TTC549 (cell line): Measurements from ENCODE around the gene RFX2.
A peak's percentile ranks its signal among the peaks of the same experiment; 100 is the strongest.
"Not testable (repeated sequence)": the region's sequence is repeated elsewhere in the genome, so short reads cannot be mapped to it uniquely, and the experiment has no call there.

Experiments
- FAIRE-seq: peaks from 2 replicates; lab custom pipeline; 2012; peaks lifted over from hg19 to GRCh38; lab: Jason Lieb, UNC

RFX2 gene

GRCh38 chr19:5990289-5990797, 120.0 kb downstream of the RFX2 start:
- FAIRE-seq, result no peak

GRCh38 chr19:5989388-5990074, 120.8 kb downstream of the RFX2 start:
- no peak for FAIRE-seq

- peak; percentile 51 for FAIRE-seq
These were observed 121.5 kb downstream of the RFX2 start for GRCh38 chr19:5988517-5989387.

GRCh38 chr19:5987077-5987818, 123.1 kb downstream of the RFX2 start:
- peak; percentile 56 for FAIRE-seq

GRCh38 chr19:5985837-5986236, 124.5 kb downstream of the RFX2 start:
- FAIRE-seq, result not testable (repeated sequence)

- no peak for FAIRE-seq
These were observed 125.1 kb downstream of the RFX2 start for GRCh38 chr19:5985098-5985783.

GRCh38 chr19:5984600-5984999, 125.7 kb downstream of the RFX2 start:
- FAIRE-seq, result no peak

- no peak for FAIRE-seq
These were observed 126.8 kb downstream of the RFX2 start for GRCh38 chr19:5983367-5983955.

GRCh38 chr19:5978606-5979552, 131.4 kb downstream of the RFX2 start:
- FAIRE-seq, result no peak

GRCh38 chr19:5977785-5978605, 132.3 kb downstream of the RFX2 start, which contains the start of gene RANBP3:
Gene RANBP3, minus strand, starts transcription at chr19:5978140. Its CDS starts 58 bp downstream, at chr19:5978082.
- FAIRE-seq, result no peak

- no peak for FAIRE-seq
These were observed 133.0 kb downstream of the RFX2 start for GRCh38 chr19:5977222-5977784.

GRCh38 chr19:5976768-5977167, 133.5 kb downstream of the RFX2 start:
- FAIRE-seq, result no peak

- FAIRE-seq, result no peak
These were observed 134.9 kb downstream of the RFX2 start for GRCh38 chr19:5975388-5975728.

GRCh38 chr19:5974721-5975387, 135.4 kb downstream of the RFX2 start:
- FAIRE-seq, result no peak

GRCh38 chr19:5973867-5974635, 136.2 kb downstream of the RFX2 start:
- FAIRE-seq, result no peak

GRCh38 chr19:5973376-5973775, 136.9 kb downstream of the RFX2 start:
- no peak for FAIRE-seq

- FAIRE-seq, result no peak
These were observed 138.0 kb downstream of the RFX2 start for GRCh38 chr19:5972355-5972731.
